ENCODE data around the gene HASPIN. TPM values are rescaled to one million over a fixed set of nuclear protein-coding genes. Genes with fewer than 3 reads are reported as not detected.
"Not testable (repeated sequence)": the region's sequence is repeated elsewhere in the genome, so short reads cannot be mapped to it uniquely, and the experiment has no call there.

HASPIN gene
- total and polyA plus RNA-seq, 10 donors, result 0.74 to 4.7 (median 2.4) TPM

- intact Hi-C loops (cut with DNase I; ENCODE audit: low total_unique reads), result loop anchor here (10.0 kb wide), 1 partner anchor 46 kb away; no protein-coding TSS in a partner anchor
- DNase-seq, result no peak
- Histone ChIP-seq H3K27me3 (replicated peaks in 1 of 7) (no peaks in the 10 kb centered on the region), H3K36me3 (peaks cover 0 to 7% (median 0%) of the 10 kb centered on the region in 6 donors), H3K4me3 (no peak overlapping the region), H3K4me1 (peaks cover 3 to 54% (median 30%) of the 10 kb centered on the region in 6 donors), H3K27ac (peak overlapping the region in 6 of 8 donors; percentile 32 to 68 (median 57)), H3K9me3 (no peaks in the 10 kb centered on the region)
- 62 to 73% (median 64%) methylated on average over 9 of the region's 9 CpGs for WGBS, 5 donors
- TF ChIP-seq POLR2A (IDR thresholded peaks at IDR 0.05) (no peak), POLR2AphosphoS5 (IDR thresholded peaks at IDR 0.05) (peak in 2 of 3 donors; percentile 30 to 61)
- TF ChIP-seq, protein P1, sequence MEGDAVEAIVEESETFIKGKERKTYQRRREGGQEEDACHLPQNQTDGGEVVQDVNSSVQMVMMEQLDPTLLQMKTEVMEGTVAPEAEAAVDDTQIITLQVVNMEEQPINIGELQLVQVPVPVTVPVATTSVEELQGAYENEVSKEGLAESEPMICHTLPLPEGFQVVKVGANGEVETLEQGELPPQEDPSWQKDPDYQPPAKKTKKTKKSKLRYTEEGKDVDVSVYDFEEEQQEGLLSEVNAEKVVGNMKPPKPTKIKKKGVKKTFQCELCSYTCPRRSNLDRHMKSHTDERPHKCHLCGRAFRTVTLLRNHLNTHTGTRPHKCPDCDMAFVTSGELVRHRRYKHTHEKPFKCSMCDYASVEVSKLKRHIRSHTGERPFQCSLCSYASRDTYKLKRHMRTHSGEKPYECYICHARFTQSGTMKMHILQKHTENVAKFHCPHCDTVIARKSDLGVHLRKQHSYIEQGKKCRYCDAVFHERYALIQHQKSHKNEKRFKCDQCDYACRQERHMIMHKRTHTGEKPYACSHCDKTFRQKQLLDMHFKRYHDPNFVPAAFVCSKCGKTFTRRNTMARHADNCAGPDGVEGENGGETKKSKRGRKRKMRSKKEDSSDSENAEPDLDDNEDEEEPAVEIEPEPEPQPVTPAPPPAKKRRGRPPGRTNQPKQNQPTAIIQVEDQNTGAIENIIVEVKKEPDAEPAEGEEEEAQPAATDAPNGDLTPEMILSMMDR (IDR thresholded peaks at IDR 0.05 in 8 of 11, conservative IDR thresholded peaks at IDR 0.05 in 3 of 11), result no peak
Observed at GRCh38 chr17:3730881-3731429, 7.3 kb downstream of the HASPIN start.

DNA sequence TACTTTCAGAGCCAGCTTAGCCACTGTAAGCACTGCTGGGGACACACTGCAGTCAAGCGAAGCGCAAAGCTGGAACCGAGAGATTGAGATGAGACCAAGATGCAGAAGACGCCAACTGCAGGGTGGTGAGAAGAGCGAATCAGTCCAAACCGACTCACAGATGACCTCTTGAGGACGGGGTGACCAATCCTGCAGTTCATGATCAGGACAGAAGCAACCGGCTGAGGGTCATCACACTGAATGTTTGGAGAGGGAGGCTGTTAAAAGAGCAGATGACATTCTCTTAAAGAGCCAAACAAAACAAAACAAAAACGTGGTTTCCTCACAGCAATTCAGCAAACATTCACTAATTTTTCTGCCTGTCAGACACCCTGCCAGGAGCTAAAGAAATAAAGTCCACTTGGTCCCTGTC, 8.5 kb downstream of the HASPIN start:
- Histone ChIP-seq H3K36me3 (peaks cover 0 to 7% (median 0%) of the 10 kb centered on the region in 6 donors), H3K4me1 (peaks cover 3 to 54% (median 26%) of the 10 kb centered on the region in 6 donors), H3K4me3 (no peak overlapping the region), H3K9me3 (no peaks in the 10 kb centered on the region), H3K27me3 (replicated peaks in 1 of 7) (no peaks in the 10 kb centered on the region), H3K27ac (peak overlapping the region in 6 of 8 donors; percentile 43 to 68 (median 57))
- DNase-seq, result no peak
- WGBS, 5 donors, result 43 to 80% (median 57%) methylated on average over 9 of the region's 9 CpGs
- TF ChIP-seq POLR2AphosphoS5 (IDR thresholded peaks at IDR 0.05) (peak in 2 of 3 donors; percentile 48 to 83), POLR2A (IDR thresholded peaks at IDR 0.05) (no peak)
- TF ChIP-seq, protein P1 (IDR thresholded peaks at IDR 0.05 in 8 of 11, conservative IDR thresholded peaks at IDR 0.05 in 3 of 11), result peak in 6 of 11 experiments; percentile 13 to 32 (median 22)
- intact Hi-C loops (cut with DNase I; ENCODE audit: low total_unique reads), result loop anchor here (10.0 kb wide), 1 partner anchor 47 kb away; no protein-coding TSS in a partner anchor

DNA sequence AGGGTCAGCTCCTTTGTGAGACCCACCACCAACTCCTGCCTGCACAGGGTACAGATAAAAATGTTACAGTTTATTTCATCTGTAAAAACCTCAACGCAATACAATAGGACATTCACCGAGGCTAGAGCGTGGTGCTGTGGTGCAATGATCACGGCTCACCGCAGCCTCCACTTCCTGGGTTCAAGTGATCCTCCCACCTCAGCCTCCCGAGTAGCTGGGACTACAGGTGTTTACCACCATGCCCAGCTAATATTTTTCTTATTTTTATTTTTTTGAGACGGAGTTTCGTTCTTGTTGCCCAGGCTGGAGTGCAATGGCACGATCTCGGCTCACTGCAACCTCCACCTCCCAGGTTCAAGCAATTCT, 11.2 kb downstream of the HASPIN start:
- not testable (repeated sequence) for H3K27ac ChIP-seq; H3K36me3 ChIP-seq; DNase-seq; H3K27me3 ChIP-seq (replicated peaks in 1 of 7); H3K4me3 ChIP-seq; H3K9me3 ChIP-seq
- intact Hi-C loops (cut with DNase I; ENCODE audit: low total_unique reads), result loop anchor here (5.0 to 10.0 kb wide), 2 partner anchors 50 to 92 kb away; no protein-coding TSS in a partner anchor
- H3K4me1 ChIP-seq, result peaks cover 15 to 75% (median 44%) of the 10 kb centered on the region in 6 donors
- 80 to 92% (median 91%) methylated on average over 10 of the region's 10 CpGs for WGBS, 5 donors

GRCh38 chr17:3735515-3735914, 11.8 kb downstream of the HASPIN start:
- H3K4me3 ChIP-seq, result no peak overlapping the region
- no peaks in the 10 kb centered on the region for H3K27me3 ChIP-seq (replicated peaks in 1 of 7)
- intact Hi-C loops (cut with DNase I; ENCODE audit: low total_unique reads), result loop anchor here (5.0 to 10.0 kb wide), 2 partner anchors 51 to 92 kb away; no protein-coding TSS in a partner anchor
- H3K4me1 ChIP-seq, result peaks cover 15 to 81% (median 48%) of the 10 kb centered on the region in 6 donors
- TF ChIP-seq POLR2A (IDR thresholded peaks at IDR 0.05), result no peak
- TF ChIP-seq, protein P1 (IDR thresholded peaks at IDR 0.05 in 8 of 11, conservative IDR thresholded peaks at IDR 0.05 in 3 of 11), result no peak
- H3K36me3 ChIP-seq, result no peaks in the 10 kb centered on the region
- 65 to 77% (median 76%) methylated on average over 8 of the region's 8 CpGs for WGBS, 5 donors
- H3K9me3 ChIP-seq, result no peaks in the 10 kb centered on the region
- DNase-seq, result no peak
- no peak overlapping the region for H3K27ac ChIP-seq

Data from spleen (tissue), 11 donors.